Adrenal gland (tissue), 5 donors: ENCODE results near the gene BLOC1S2.

ENCODE experiments used
- CTCF ChIP-seq, 6 experiments: fragments of 450-650 bp in 4 of 6; fragments of 200-600 bp in 2 of 6; sonication (generic) in 1 of 6; IDR thresholded peaks; 1 replicate in 5 of 6; 2 replicates in 1 of 6; pipeline versions ENCODE4 v1.5.1 to v1.8.0; 2016 to 2021; ENCODE audit warnings: antibody characterized with exemption in 6 of 6, mild to moderate bottlenecking in 2 of 6, moderate library complexity in 1 of 6
- POLR2A ChIP-seq, 2 donors: fragments of 450-650 bp; IDR thresholded peaks; one replicate each; pipeline ENCODE4 v1.6.1; 2017; ENCODE audit warnings: antibody characterized with exemption in 2 of 2, mild to moderate bottlenecking in 2 of 2, moderate library complexity in 1 of 2
- donor health status: DM: no; HTN: no; CAD: no.

GRCh38 chr10:100245484-100246220, 40.8 kb downstream of the BLOC1S2 start:
- no peak for TF ChIP-seq CTCF (IDR thresholded peaks at IDR 0.05)
- no peak for TF ChIP-seq POLR2A (IDR thresholded peaks at IDR 0.05)
